HG03097 (cell line): ENCODE measurements around the gene ALPG.
"Not testable (repeated sequence)": the region's sequence is repeated elsewhere in the genome, so short reads cannot be mapped to it uniquely, and the experiment has no call there.

Source experiments
- ATAC-seq: cut with Tn5 transposase; IDR thresholded peaks from one replicate; pipeline ENCODE4 v1.9.1; 2021; ENCODE audit not compliant: unreplicated experiment, low FRiP score

ALPG gene

GRCh38 chr2:232376260-232376659 lies 30.4 kb upstream of the ALPG start:
- ATAC-seq: no peak

- ATAC-seq: no peak
Observed at GRCh38 chr2:232376713-232377112, 29.9 kb upstream of the ALPG start.

GRCh38 chr2:232377319-232377718 lies 29.3 kb upstream of the ALPG start:
- no peak for ATAC-seq

- ATAC-seq: no peak
Observed at GRCh38 chr2:232377841-232378734, 28.6 kb upstream of the ALPG start.

GRCh38 chr2:232378735-232379151 lies 27.9 kb upstream of the ALPG start, which contains the start of gene ALPP:
Gene ALPP (plus strand): TSS chr2:232378751. CDS start chr2:232378803, 52 bp downstream.
- ATAC-seq: not testable (repeated sequence)

GRCh38 chr2:232379610-232380590 lies 26.7 kb upstream of the ALPG start:
- ATAC-seq: not testable (repeated sequence)

- not testable (repeated sequence) for ATAC-seq
Observed at GRCh38 chr2:232381204-232382031, 25.2 kb upstream of the ALPG start.

- no peak for ATAC-seq
Observed at GRCh38 chr2:232382331-232383225, 24.1 kb upstream of the ALPG start.

- ATAC-seq: no peak
Observed at GRCh38 chr2:232384466-232384865, 22.2 kb upstream of the ALPG start.

GRCh38 chr2:232385058-232385457 lies 21.6 kb upstream of the ALPG start:
- not testable (repeated sequence) for ATAC-seq

GRCh38 chr2:232385660-232386489 lies 20.8 kb upstream of the ALPG start:
- no peak for ATAC-seq

GRCh38 chr2:232386490-232386739 lies 20.2 kb upstream of the ALPG start:
- no peak for ATAC-seq

GRCh38 chr2:232386740-232387450 lies 19.7 kb upstream of the ALPG start:
- ATAC-seq: no peak

GRCh38 chr2:232387451-232388171 lies 19.0 kb upstream of the ALPG start:
- no peak for ATAC-seq

GRCh38 chr2:232388324-232388891 lies 18.2 kb upstream of the ALPG start:
- no peak for ATAC-seq

- ATAC-seq: no peak
Observed at GRCh38 chr2:232389327-232389726, 17.3 kb upstream of the ALPG start.

GRCh38 chr2:232390661-232391060 lies 16.0 kb upstream of the ALPG start:
- ATAC-seq: no peak
